Activated CD4-positive, alpha-beta memory T cell treated with anti-CD3 and anti-CD28 coated beads for 36 hours (primary cell): ENCODE results near the gene FCAMR. TPM values are rescaled to one million over a fixed set of nuclear protein-coding genes. Genes with fewer than 3 reads are reported as not detected.

Source experiments
- total RNA-seq, 2 experiments: library from RNA; stranded (reverse); gene quantifications; one replicate each; pipeline ENCODE4 v1.2.3, GENCODE V29; 2021

Gene FCAMR
- total RNA-seq, 2 experiments from 2014 or later = not detected

Other genes starting within 250 kb of the FCAMR start
- under 1 TPM in 1 of 2 experiments, not detected in 1; 0.21 TPM for gene IL19, start 199.7 kb downstream of the FCAMR start, total RNA-seq
- gene IL10, start 198.0 kb downstream of the FCAMR start, total RNA-seq = 10 to 100 TPM; 17.3 to 18.5 TPM
- gene IL20, start 104.8 kb downstream of the FCAMR start, total RNA-seq = not detected
- gene IL24, start 73.0 kb downstream of the FCAMR start, total RNA-seq = 10 to 100 TPM in 1 of 2 experiments, 1 to 10 TPM in 1; 9.8 to 10.0 TPM
- 10 to 100 TPM; 65.7 to 73.0 TPM for gene FCMR, start 48.5 kb downstream of the FCAMR start, total RNA-seq
- gene PIGR, start 24.0 kb downstream of the FCAMR start, total RNA-seq = under 1 TPM; 0.10 TPM
- not detected for gene C1orf116, start 62.3 kb upstream of the FCAMR start, total RNA-seq
- gene YOD1, start 80.7 kb upstream of the FCAMR start, total RNA-seq = 1 to 10 TPM; 6.3 to 7.2 TPM
- 1 to 10 TPM; 2.1 to 2.5 TPM for gene PFKFB2, start 82.8 kb upstream of the FCAMR start, total RNA-seq
- under 1 TPM; 0.24 to 0.39 TPM for gene C4BPB, start 118.4 kb upstream of the FCAMR start, total RNA-seq
- gene C4BPA, start 133.8 kb upstream of the FCAMR start, total RNA-seq = not detected